BE2C (cell line): Measurements from ENCODE around the gene TRMT2B.
"Not testable (repeated sequence)": the region's sequence is repeated elsewhere in the genome, so short reads cannot be mapped to it uniquely, and the experiment has no call there.

ENCODE experiments used
- DNase-seq: peaks from one replicate; pipeline ENCODE4 v3.0.0-alpha.2; 2020
- H3K27me3 ChIP-seq: fragments of 250-450 bp; sonication (Bioruptor Pico); 2 replicates; pipeline ENCODE4 v1.5.1; 2020; ENCODE audit warnings: mild to moderate bottlenecking
- H3K36me3 ChIP-seq: fragments of 250-450 bp; sonication (Bioruptor Pico); 2 replicates; pipeline ENCODE4 v1.5.1; 2020; ENCODE audit warnings: mild to moderate bottlenecking
- H3K4me1 ChIP-seq: fragments of 250-450 bp; sonication (Bioruptor Pico); 2 replicates; pipeline ENCODE4 v1.5.1; 2020
- H3K4me3 ChIP-seq: 2 replicates; pipeline ENCODE4 v1.5.1; 2011; ENCODE audit warnings: low read depth, low read length
- H3K9me3 ChIP-seq: fragments of 250-450 bp; sonication (Bioruptor Pico); 2 replicates; pipeline ENCODE4 v1.5.1; 2020
- CTCF ChIP-seq: IDR thresholded peaks from 2 replicates; pipeline ENCODE4 v1.5.1; 2012; ENCODE audit warnings: mild to moderate bottlenecking, low read depth, low read length

Gene TRMT2B

GRCh38 chrX:100990139-100990538 lies 61.8 kb downstream of the TRMT2B start:
- no peak for TF ChIP-seq CTCF
- Histone ChIP-seq H3K4me3 (no peak overlapping the region), H3K4me1 (no peaks in the 10 kb centered on the region), H3K27me3 (no peaks in the 10 kb centered on the region), H3K9me3 (no peaks in the 10 kb centered on the region), H3K36me3 (no peaks in the 10 kb centered on the region)
- no peak for DNase-seq

- no peaks in the 10 kb centered on the region for H3K27me3 ChIP-seq
- H3K36me3 ChIP-seq = no peaks in the 10 kb centered on the region
- H3K4me1 ChIP-seq = no peaks in the 10 kb centered on the region
- H3K9me3 ChIP-seq = no peaks in the 10 kb centered on the region
- no peak for TF ChIP-seq CTCF
- H3K4me3 ChIP-seq = no peak overlapping the region
- no peak for DNase-seq
These were observed 67.1 kb downstream of the TRMT2B start for GRCh38 chrX:100984818-100985217.

GRCh38 chrX:100981498-100981845 lies 70.4 kb downstream of the TRMT2B start:
- DNase-seq = not testable (repeated sequence)

GRCh38 chrX:100980608-100981497 lies 71.1 kb downstream of the TRMT2B start:
- Histone ChIP-seq H3K9me3 (no peaks in the 10 kb centered on the region), H3K4me1 (no peaks in the 10 kb centered on the region), H3K4me3 (no peak overlapping the region), H3K27me3 (no peaks in the 10 kb centered on the region), H3K36me3 (no peaks in the 10 kb centered on the region)
- DNase-seq = peak; percentile 16
- no peak for TF ChIP-seq CTCF

More at GRCh38 chrX:100981498-100981845, 70.4 kb downstream of the TRMT2B start:
- not testable (repeated sequence) for H3K4me3 ChIP-seq, H3K36me3 ChIP-seq, H3K27me3 ChIP-seq, H3K4me1 ChIP-seq, H3K9me3 ChIP-seq

GRCh38 chrX:100979881-100980607 lies 71.9 kb downstream of the TRMT2B start:
- no peaks in the 10 kb centered on the region for H3K27me3 ChIP-seq
- H3K4me1 ChIP-seq = no peaks in the 10 kb centered on the region
- TF ChIP-seq CTCF = no peak
- H3K36me3 ChIP-seq = no peaks in the 10 kb centered on the region
- DNase-seq = no peak
- H3K9me3 ChIP-seq = no peaks in the 10 kb centered on the region
- H3K4me3 ChIP-seq = no peak overlapping the region

GRCh38 chrX:100976211-100976610 lies 75.7 kb downstream of the TRMT2B start:
- TF ChIP-seq CTCF = no peak

More at GRCh38 chrX:100976211-100976610, 75.7 kb downstream of the TRMT2B start:
- H3K9me3 ChIP-seq = no peaks in the 10 kb centered on the region
- H3K27me3 ChIP-seq = no peaks in the 10 kb centered on the region
- no peaks in the 10 kb centered on the region for H3K4me1 ChIP-seq
- H3K36me3 ChIP-seq = no peaks in the 10 kb centered on the region
- DNase-seq = no peak
- H3K4me3 ChIP-seq = no peak overlapping the region
